WTC11 (cell line): ENCODE results near the gene KLF13. TPM values are rescaled to one million over a fixed set of nuclear protein-coding genes. Genes with fewer than 3 reads are reported as not detected.

Source experiments
- ATAC-seq: fragments of 200-7000 bp; cut with Tn5 transposase; 2 replicates; pipeline ENCODE4 v1.10.0; 2021; ENCODE audit warnings: mild to moderate bottlenecking, moderate library complexity
- CTCF ChIA-PET: fragments of 300-600 bp; sonication (Branson Sonifier 250); formaldehyde crosslinking; loops from one replicate; lab custom pipeline; 2021; ENCODE audit warnings: antibody characterized with exemption; lab: Charles Lee
- POLR2A ChIA-PET: fragments of 350-600 bp; sonication (Branson Sonifier 250); formaldehyde crosslinking; loops from one replicate; lab custom pipeline; 2021; ENCODE audit warnings: antibody characterized with exemption; lab: Charles Lee
- DNase-seq: peaks from one replicate; pipeline ENCODE4 v3.0.0; 2021; ENCODE audit warnings: low spot score
- H3K27ac Mint-ChIP-seq: 2 replicates; pipeline ENCODE4 v1.8.0; 2021; ENCODE audit warnings: mixed read lengths
- H3K27me3 Mint-ChIP-seq: 2 replicates; pipeline ENCODE4 v1.8.0; 2021; ENCODE audit warnings: low read depth, mild to moderate bottlenecking, moderate library complexity, mixed read lengths
- H3K36me3 Mint-ChIP-seq: 2 replicates; pipeline ENCODE4 v1.8.0; 2021; ENCODE audit warnings: mixed read lengths
- H3K4me1 Mint-ChIP-seq: 2 replicates; pipeline ENCODE4 v1.8.0; 2022; ENCODE audit warnings: mixed read lengths
- H3K4me3 Mint-ChIP-seq: 2 replicates; pipeline ENCODE4 v1.8.0; 2021; ENCODE audit warnings: mild to moderate bottlenecking, moderate library complexity, mixed read lengths
- H3K9me3 Mint-ChIP-seq: 2 replicates; pipeline ENCODE4 v1.8.0; 2021; ENCODE audit warnings: mixed read lengths
- E2F4 ChIP-seq: sonication (generic); formaldehyde crosslinking; IDR thresholded peaks from 2 replicates; pipeline ENCODE4 v1.8.1; 2022; ENCODE audit warnings: low read depth, mild to moderate bottlenecking, moderate library complexity, missing genetic modification reagents, borderline replicate concordance
- ELF4 ChIP-seq: sonication (generic); formaldehyde crosslinking; IDR thresholded peaks from 2 replicates; pipeline ENCODE4 v1.8.1; 2022; ENCODE audit warnings: low read depth, mild to moderate bottlenecking, moderate library complexity, missing genetic modification reagents
- EMX1 ChIP-seq: fragments of 250-450 bp; sonication (Bioruptor Pico); IDR thresholded peaks from 2 replicates; pipeline ENCODE4 v1.8.0; 2021; ENCODE audit warnings: mild to moderate bottlenecking
- FOXJ3 ChIP-seq: sonication (generic); formaldehyde crosslinking; IDR thresholded peaks from 2 replicates; pipeline ENCODE4 v1.9.0; 2021; ENCODE audit warnings: missing genetic modification reagents, mild to moderate bottlenecking, borderline replicate concordance
- FOXP1 ChIP-seq: sonication (generic); formaldehyde crosslinking; IDR thresholded peaks from 2 replicates; pipeline ENCODE4 v1.8.0; 2022; ENCODE audit warnings: missing genetic modification reagents, mild to moderate bottlenecking, moderate library complexity, borderline replicate concordance
- FOXP4 ChIP-seq: sonication (generic); formaldehyde crosslinking; IDR thresholded peaks from 2 replicates; pipeline ENCODE4 v1.8.0; 2022; ENCODE audit warnings: mild to moderate bottlenecking, missing genetic modification reagents
- GTF2I ChIP-seq: fragments of 250-450 bp; sonication (Bioruptor Pico); conservative IDR thresholded peaks from 2 replicates; pipeline ENCODE4 v1.4.0; 2021; ENCODE audit warnings: mild to moderate bottlenecking
- MAX ChIP-seq: sonication (generic); formaldehyde crosslinking; IDR thresholded peaks from 2 replicates; pipeline ENCODE4 v1.8.0; 2022; ENCODE audit warnings: mild to moderate bottlenecking, missing genetic modification reagents
- MYBL2 ChIP-seq: sonication (generic); formaldehyde crosslinking; IDR thresholded peaks from 2 replicates; pipeline ENCODE4 v1.8.1; 2023; ENCODE audit warnings: mild to moderate bottlenecking, moderate library complexity, missing genetic modification reagents
- NFATC4 ChIP-seq: fragments of 250-450 bp; sonication (Bioruptor Pico); IDR thresholded peaks from 2 replicates; pipeline ENCODE4 v1.9.0; 2021; ENCODE audit warnings: mild to moderate bottlenecking
- NFE2L1 ChIP-seq: sonication (generic); formaldehyde crosslinking; IDR thresholded peaks from 2 replicates; pipeline ENCODE4 v1.8.1; 2023; ENCODE audit warnings: missing genetic modification reagents
- SMAD3 ChIP-seq: sonication (generic); formaldehyde crosslinking; IDR thresholded peaks from 2 replicates; pipeline ENCODE4 v1.8.0; 2022; ENCODE audit warnings: missing genetic modification reagents, mild to moderate bottlenecking, borderline replicate concordance
- TCF7 ChIP-seq: sonication (generic); formaldehyde crosslinking; IDR thresholded peaks from 2 replicates; pipeline ENCODE4 v1.8.0; 2022; ENCODE audit warnings: mild to moderate bottlenecking, low read depth, missing genetic modification reagents, moderate library complexity
- TP53 ChIP-seq: sonication (generic); formaldehyde crosslinking; IDR thresholded peaks from 2 replicates; pipeline ENCODE4 v1.8.1; 2023; ENCODE audit warnings: mild to moderate bottlenecking, missing genetic modification reagents
- ZNF121 ChIP-seq: sonication (generic); formaldehyde crosslinking; IDR thresholded peaks from 2 replicates; pipeline ENCODE4 v1.8.0; 2023; ENCODE audit warnings: missing genetic modification reagents
- ZNF263 ChIP-seq: sonication (generic); formaldehyde crosslinking; IDR thresholded peaks from 2 replicates; pipeline ENCODE4 v1.8.1; 2022; ENCODE audit warnings: low read depth, mild to moderate bottlenecking, moderate library complexity, missing genetic modification reagents
- total RNA-seq: library from RNA; stranded (reverse); gene quantifications from 3 replicates; pipeline ENCODE4 v1.2.3, GENCODE V29; 2021
- TF ChIP-seq, protein P1 (sequence below): sonication (generic); formaldehyde crosslinking; IDR thresholded peaks from 2 replicates; pipeline ENCODE4 v1.8.0; 2023; ENCODE audit warnings: missing genetic modification reagents, mild to moderate bottlenecking, borderline replicate concordance

KLF13 gene
- total RNA-seq, 1 experiment from 2014 or later: 38.1 TPM

- Mint-ChIP-seq H3K27ac (peak overlapping the region; percentile 69; the same call in 1 of the 2 replicates), H3K27me3 (no peaks in the 10 kb centered on the region), H3K4me3 (no peak overlapping the region), H3K36me3 (no peaks in the 10 kb centered on the region), H3K4me1 (peaks cover 34% of the 10 kb centered on the region), H3K9me3 (no peaks in the 10 kb centered on the region)
- POLR2A ChIA-PET: no interaction called here
- DNase-seq (no peak), ATAC-seq (no peak; the same call in 1 of the 2 replicates)
- CTCF ChIA-PET: interaction anchor here (1.3 to 3.4 kb wide), 2 partner anchors 14 to 82 kb away, joined by 3 to 9 read pairs; no protein-coding TSS in a partner anchor
- TF ChIP-seq, protein P1, sequence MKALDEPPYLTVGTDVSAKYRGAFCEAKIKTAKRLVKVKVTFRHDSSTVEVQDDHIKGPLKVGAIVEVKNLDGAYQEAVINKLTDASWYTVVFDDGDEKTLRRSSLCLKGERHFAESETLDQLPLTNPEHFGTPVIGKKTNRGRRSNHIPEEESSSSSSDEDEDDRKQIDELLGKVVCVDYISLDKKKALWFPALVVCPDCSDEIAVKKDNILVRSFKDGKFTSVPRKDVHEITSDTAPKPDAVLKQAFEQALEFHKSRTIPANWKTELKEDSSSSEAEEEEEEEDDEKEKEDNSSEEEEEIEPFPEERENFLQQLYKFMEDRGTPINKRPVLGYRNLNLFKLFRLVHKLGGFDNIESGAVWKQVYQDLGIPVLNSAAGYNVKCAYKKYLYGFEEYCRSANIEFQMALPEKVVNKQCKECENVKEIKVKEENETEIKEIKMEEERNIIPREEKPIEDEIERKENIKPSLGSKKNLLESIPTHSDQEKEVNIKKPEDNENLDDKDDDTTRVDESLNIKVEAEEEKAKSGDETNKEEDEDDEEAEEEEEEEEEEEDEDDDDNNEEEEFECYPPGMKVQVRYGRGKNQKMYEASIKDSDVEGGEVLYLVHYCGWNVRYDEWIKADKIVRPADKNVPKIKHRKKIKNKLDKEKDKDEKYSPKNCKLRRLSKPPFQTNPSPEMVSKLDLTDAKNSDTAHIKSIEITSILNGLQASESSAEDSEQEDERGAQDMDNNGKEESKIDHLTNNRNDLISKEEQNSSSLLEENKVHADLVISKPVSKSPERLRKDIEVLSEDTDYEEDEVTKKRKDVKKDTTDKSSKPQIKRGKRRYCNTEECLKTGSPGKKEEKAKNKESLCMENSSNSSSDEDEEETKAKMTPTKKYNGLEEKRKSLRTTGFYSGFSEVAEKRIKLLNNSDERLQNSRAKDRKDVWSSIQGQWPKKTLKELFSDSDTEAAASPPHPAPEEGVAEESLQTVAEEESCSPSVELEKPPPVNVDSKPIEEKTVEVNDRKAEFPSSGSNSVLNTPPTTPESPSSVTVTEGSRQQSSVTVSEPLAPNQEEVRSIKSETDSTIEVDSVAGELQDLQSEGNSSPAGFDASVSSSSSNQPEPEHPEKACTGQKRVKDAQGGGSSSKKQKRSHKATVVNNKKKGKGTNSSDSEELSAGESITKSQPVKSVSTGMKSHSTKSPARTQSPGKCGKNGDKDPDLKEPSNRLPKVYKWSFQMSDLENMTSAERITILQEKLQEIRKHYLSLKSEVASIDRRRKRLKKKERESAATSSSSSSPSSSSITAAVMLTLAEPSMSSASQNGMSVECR (CRISPR knock-in tag): no peak
- TF ChIP-seq EMX1 (CRISPR knock-in tag) (no peak), ZNF121 (CRISPR knock-in tag) (no peak), ZNF263 (no peak)
Observed at GRCh38 chr15:31352339-31352751, 25.7 kb downstream of the KLF13 start.

- H3K4me1 Mint-ChIP-seq: peaks cover 35% of the 10 kb centered on the region
- H3K4me3 Mint-ChIP-seq: no peak overlapping the region
- no peak overlapping the region for H3K27ac Mint-ChIP-seq
- TF ChIP-seq FOXP1 (CRISPR knock-in tag) (no peak), E2F4 (CRISPR knock-in tag) (no peak), FOXP4 (no peak), GTF2I (CRISPR knock-in tag) (no peak), NFATC4 (CRISPR knock-in tag) (no peak), ELF4 (CRISPR knock-in tag) (no peak), TCF7 (CRISPR knock-in tag) (no peak), TP53 (CRISPR knock-in tag) (no peak), NFE2L1 (no peak), SMAD3 (CRISPR knock-in tag) (no peak), FOXJ3 (CRISPR knock-in tag) (no peak), MAX (no peak), MYBL2 (CRISPR knock-in tag) (no peak)
- peak; percentile 24; the same call in 1 of the 2 replicates for ATAC-seq
- ChIA-PET POLR2A (no interaction called here), CTCF (interaction anchor here (1.3 to 3.4 kb wide), 2 partner anchors 13 to 82 kb away, joined by 3 to 9 read pairs; no protein-coding TSS in a partner anchor)
- H3K36me3 Mint-ChIP-seq: no peaks in the 10 kb centered on the region
- H3K27me3 Mint-ChIP-seq: no peaks in the 10 kb centered on the region
- H3K9me3 Mint-ChIP-seq: no peaks in the 10 kb centered on the region
- DNase-seq: no peak
Observed at GRCh38 chr15:31352911-31353811, 26.5 kb downstream of the KLF13 start.
